ENCODE data around the gene ZNF610. TPM values are rescaled to one million over a fixed set of nuclear protein-coding genes. Genes with fewer than 3 reads are reported as not detected.
"Not testable (repeated sequence)": the region's sequence is repeated elsewhere in the genome, so short reads cannot be mapped to it uniquely, and the experiment has no call there.

ZNF610 gene
- total RNA-seq, 1 donor from 2014 or later = 5.1 TPM

GRCh38 chr19:52335768-52336116, 301 bp upstream of the ZNF610 start:
- no peak for DNase-seq
- TF ChIP-seq CTCF (IDR thresholded peaks at IDR 0.05; ENCODE audit: borderline replicate concordance) = no peak
- peak overlapping the region; percentile 85 for H3K27ac ChIP-seq (replicated peaks)
- H3K36me3 ChIP-seq = peaks cover 14% of the 10 kb centered on the region
- H3K9me3 ChIP-seq (replicated peaks) = peaks cover 47% of the 10 kb centered on the region
- intact Hi-C loops (cut with micrococcal nuclease) = no loop called here
- peaks cover 13% of the 10 kb centered on the region for H3K4me1 ChIP-seq
- H3K4me3 ChIP-seq = peak overlapping the region; percentile 82
- no peaks in the 10 kb centered on the region for H3K27me3 ChIP-seq (ENCODE audit: low read depth)

- Histone ChIP-seq H3K4me3 (peak overlapping the region; percentile 82), H3K36me3 (peaks cover 5% of the 10 kb centered on the region), H3K27ac (replicated peaks) (peak overlapping the region; percentile 85), H3K4me1 (peaks cover 13% of the 10 kb centered on the region), H3K27me3 (ENCODE audit: low read depth) (no peaks in the 10 kb centered on the region), H3K9me3 (replicated peaks) (peaks cover 36% of the 10 kb centered on the region)
- no peak for TF ChIP-seq CTCF (IDR thresholded peaks at IDR 0.05; ENCODE audit: borderline replicate concordance)
- DNase-seq = no peak
- intact Hi-C loops (cut with micrococcal nuclease) = no loop called here
These were observed 843 bp downstream of the ZNF610 start for GRCh38 chr19:52336791-52337381.

- H3K36me3 ChIP-seq; H3K27me3 ChIP-seq (ENCODE audit: low read depth); H3K4me3 ChIP-seq; DNase-seq; H3K27ac ChIP-seq (replicated peaks); intact Hi-C loops (cut with micrococcal nuclease): not testable (repeated sequence)
- Histone ChIP-seq H3K4me1 (peaks cover 13% of the 10 kb centered on the region), H3K9me3 (replicated peaks) (peaks cover 14% of the 10 kb centered on the region)
These were observed 3.0 kb downstream of the ZNF610 start for GRCh38 chr19:52339022-52339421.

GRCh38 chr19:52343548-52343947, 7.5 kb downstream of the ZNF610 start:
- DNase-seq = peak; percentile 20
- no peaks in the 10 kb centered on the region for H3K9me3 ChIP-seq (replicated peaks)

GRCh38 chr19:52345162-52345561, 9.1 kb downstream of the ZNF610 start:
- H3K4me1 ChIP-seq = no peaks in the 10 kb centered on the region
- H3K36me3 ChIP-seq = peaks cover 27% of the 10 kb centered on the region
- H3K4me3 ChIP-seq = no peak overlapping the region
- intact Hi-C loops (cut with micrococcal nuclease) = no loop called here
- no peak for DNase-seq
- TF ChIP-seq CTCF (IDR thresholded peaks at IDR 0.05; ENCODE audit: borderline replicate concordance) = no peak
- H3K27ac ChIP-seq (replicated peaks) = no peak overlapping the region
- no peaks in the 10 kb centered on the region for H3K27me3 ChIP-seq (ENCODE audit: low read depth)
- no peaks in the 10 kb centered on the region for H3K9me3 ChIP-seq (replicated peaks)

More at GRCh38 chr19:52343548-52343947, 7.5 kb downstream of the ZNF610 start:
- H3K4me1 ChIP-seq = no peaks in the 10 kb centered on the region
- peaks cover 10% of the 10 kb centered on the region for H3K36me3 ChIP-seq
- intact Hi-C loops (cut with micrococcal nuclease) = no loop called here
- H3K4me3 ChIP-seq = no peak overlapping the region
- TF ChIP-seq CTCF (IDR thresholded peaks at IDR 0.05; ENCODE audit: borderline replicate concordance) = peak; percentile 72
- H3K27me3 ChIP-seq (ENCODE audit: low read depth) = no peaks in the 10 kb centered on the region
- no peak overlapping the region for H3K27ac ChIP-seq (replicated peaks)

- H3K27me3 ChIP-seq (ENCODE audit: low read depth) = no peaks in the 10 kb centered on the region
- no peak for DNase-seq
- no peak for TF ChIP-seq CTCF (IDR thresholded peaks at IDR 0.05; ENCODE audit: borderline replicate concordance)
- intact Hi-C loops (cut with micrococcal nuclease) = no loop called here
- no peaks in the 10 kb centered on the region for H3K9me3 ChIP-seq (replicated peaks)
- H3K4me3 ChIP-seq = no peak overlapping the region
- no peak overlapping the region for H3K27ac ChIP-seq (replicated peaks)
- H3K4me1 ChIP-seq = no peaks in the 10 kb centered on the region
- H3K36me3 ChIP-seq = peaks cover 86% of the 10 kb centered on the region
These were observed 15.5 kb downstream of the ZNF610 start for GRCh38 chr19:52351512-52351911.

Data from left ventricle myocardium inferior (tissue), 1 donor.